ENCODE measurements around the gene RNF32.

DNA sequence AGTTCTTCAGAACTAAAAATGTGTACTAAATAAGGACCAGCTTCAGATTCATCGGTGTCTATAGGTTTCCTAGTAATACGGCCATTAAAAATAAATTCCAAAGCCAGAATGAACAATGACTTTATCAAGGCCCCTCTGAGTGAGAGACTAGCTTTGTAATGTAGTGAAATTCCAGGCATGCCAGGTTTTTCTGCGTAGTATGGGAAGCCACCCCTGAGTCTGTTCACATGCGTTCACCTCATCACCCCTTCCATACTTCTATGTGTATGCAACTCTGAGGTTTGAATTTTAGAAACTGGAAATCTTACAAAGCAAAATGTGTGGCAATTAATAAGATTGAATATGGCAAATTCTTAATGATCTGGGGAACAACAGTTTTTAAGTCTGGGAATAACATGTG lies 24.5 kb downstream of the RNF32 start:
- no peak for TF ChIP-seq CTCF (IDR thresholded peaks at IDR 0.05)
- TF ChIP-seq, protein P1, sequence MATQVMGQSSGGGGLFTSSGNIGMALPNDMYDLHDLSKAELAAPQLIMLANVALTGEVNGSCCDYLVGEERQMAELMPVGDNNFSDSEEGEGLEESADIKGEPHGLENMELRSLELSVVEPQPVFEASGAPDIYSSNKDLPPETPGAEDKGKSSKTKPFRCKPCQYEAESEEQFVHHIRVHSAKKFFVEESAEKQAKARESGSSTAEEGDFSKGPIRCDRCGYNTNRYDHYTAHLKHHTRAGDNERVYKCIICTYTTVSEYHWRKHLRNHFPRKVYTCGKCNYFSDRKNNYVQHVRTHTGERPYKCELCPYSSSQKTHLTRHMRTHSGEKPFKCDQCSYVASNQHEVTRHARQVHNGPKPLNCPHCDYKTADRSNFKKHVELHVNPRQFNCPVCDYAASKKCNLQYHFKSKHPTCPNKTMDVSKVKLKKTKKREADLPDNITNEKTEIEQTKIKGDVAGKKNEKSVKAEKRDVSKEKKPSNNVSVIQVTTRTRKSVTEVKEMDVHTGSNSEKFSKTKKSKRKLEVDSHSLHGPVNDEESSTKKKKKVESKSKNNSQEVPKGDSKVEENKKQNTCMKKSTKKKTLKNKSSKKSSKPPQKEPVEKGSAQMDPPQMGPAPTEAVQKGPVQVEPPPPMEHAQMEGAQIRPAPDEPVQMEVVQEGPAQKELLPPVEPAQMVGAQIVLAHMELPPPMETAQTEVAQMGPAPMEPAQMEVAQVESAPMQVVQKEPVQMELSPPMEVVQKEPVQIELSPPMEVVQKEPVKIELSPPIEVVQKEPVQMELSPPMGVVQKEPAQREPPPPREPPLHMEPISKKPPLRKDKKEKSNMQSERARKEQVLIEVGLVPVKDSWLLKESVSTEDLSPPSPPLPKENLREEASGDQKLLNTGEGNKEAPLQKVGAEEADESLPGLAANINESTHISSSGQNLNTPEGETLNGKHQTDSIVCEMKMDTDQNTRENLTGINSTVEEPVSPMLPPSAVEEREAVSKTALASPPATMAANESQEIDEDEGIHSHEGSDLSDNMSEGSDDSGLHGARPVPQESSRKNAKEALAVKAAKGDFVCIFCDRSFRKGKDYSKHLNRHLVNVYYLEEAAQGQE (IDR thresholded peaks at IDR 0.05; ENCODE audit: insufficient read depth in 1 of 2, low read depth in 2 of 2, low read length in 1 of 2), result no peak
- TF ChIP-seq SIN3A (IDR thresholded peaks at IDR 0.05; ENCODE audit: borderline replicate concordance, insufficient read depth, low read depth, low read length), result no peak
- TF ChIP-seq POLR2AphosphoS5 (IDR thresholded peaks at IDR 0.05; ENCODE audit: low read depth, low read length), result no peak
- TF ChIP-seq TCF7L2 (IDR thresholded peaks at IDR 0.05; ENCODE audit: low read depth, low read length), result no peak
